HFFc6 (cell line): Measurements from ENCODE around the gene PLEKHH1. TPM values are rescaled to one million over a fixed set of nuclear protein-coding genes. Genes with fewer than 3 reads are reported as not detected.

Source experiments
- DNase-seq: peaks from one replicate; pipeline ENCODE4 v3.0.0-alpha.2; 2018
- H3K27ac Mint-ChIP-seq: 2 replicates; pipeline ENCODE4 v1.8.0; 2020; ENCODE audit warnings: mild to moderate bottlenecking, mixed read lengths
- H3K27me3 Mint-ChIP-seq: 2 replicates; pipeline ENCODE4 v1.8.0; 2021; ENCODE audit warnings: mild to moderate bottlenecking, moderate library complexity, mixed read lengths; ENCODE audit not compliant: insufficient read depth
- H3K36me3 Mint-ChIP-seq: 2 replicates; pipeline ENCODE4 v1.8.0; 2021; ENCODE audit warnings: low read depth, mixed read lengths
- H3K4me1 Mint-ChIP-seq: 2 replicates; pipeline ENCODE4 v1.8.0; 2020; ENCODE audit warnings: low read depth, mixed read lengths
- H3K4me3 Mint-ChIP-seq: 2 replicates; pipeline ENCODE4 v1.8.0; 2020; ENCODE audit warnings: mild to moderate bottlenecking, moderate library complexity, mixed read lengths
- H3K9me3 Mint-ChIP-seq: 2 replicates; pipeline ENCODE4 v1.8.0; 2020; ENCODE audit warnings: mild to moderate bottlenecking, mixed read lengths
- total RNA-seq, 6 experiments: library from RNA; stranded (reverse); fragmentation: NEBNext Ultra II Directional; extraction: Animal tissue kit (Norgen Biotek cat#: 25700); gene quantifications; 2 replicates in 1 of 6; 3 replicates in 5 of 6; pipeline ENCODE4 v1.2.3, GENCODE V29; 2021
- TF ChIP-seq, protein P1 (sequence below): fragments of 200-600 bp; sonication (generic); IDR thresholded peaks from 2 replicates; pipeline ENCODE4 v1.5.0; 2021; ENCODE audit warnings: antibody characterized with exemption, mild to moderate bottlenecking

Gene PLEKHH1
- total RNA-seq, 6 experiments from 2014 or later = 0.10 to 0.28 (median 0.19) TPM

DNA sequence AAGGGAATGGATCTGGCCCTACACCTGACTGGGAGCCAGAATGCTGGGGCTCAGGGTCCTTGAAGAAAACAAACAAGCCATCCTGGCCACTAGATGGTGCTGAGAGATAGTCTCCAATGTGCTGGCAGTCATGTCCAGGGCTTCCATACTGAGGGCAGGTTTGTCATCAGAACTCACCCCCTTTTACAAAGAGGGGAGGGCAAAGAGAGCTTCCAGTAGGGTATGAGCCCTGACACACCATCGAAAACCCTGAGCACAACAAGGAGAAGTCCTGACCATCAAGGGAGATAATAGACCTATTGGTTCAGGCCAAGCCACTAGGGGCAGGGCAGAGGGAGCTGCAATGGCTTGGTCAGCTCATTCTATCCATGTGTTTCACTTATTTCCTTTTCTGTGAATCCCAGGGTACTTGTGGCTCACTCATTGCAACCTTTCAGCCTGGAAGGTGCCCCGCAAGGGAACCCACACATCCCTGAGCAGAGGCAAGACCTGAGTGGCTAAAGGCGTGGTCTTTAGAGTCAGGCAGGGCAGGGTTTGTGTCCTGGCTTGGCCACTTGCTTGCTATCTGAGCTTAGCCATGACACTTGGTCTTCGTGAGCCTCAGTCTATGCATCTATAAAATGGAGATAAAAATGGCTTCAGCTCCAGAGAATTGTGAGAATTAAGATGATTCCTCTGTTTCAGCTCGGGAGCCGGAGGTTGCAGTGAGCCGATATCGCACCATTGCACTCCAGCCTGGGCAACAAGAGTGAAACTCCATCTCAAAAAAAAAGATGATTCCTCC is 6.2 kb upstream of the PLEKHH1 start:
- Mint-ChIP-seq H3K36me3 (no peaks in the 10 kb centered on the region), H3K27me3 (peaks cover 48% of the 10 kb centered on the region), H3K4me1 (no peaks in the 10 kb centered on the region), H3K4me3 (no peak overlapping the region), H3K27ac (no peak overlapping the region), H3K9me3 (no peaks in the 10 kb centered on the region)
- peak; percentile 14 for DNase-seq
- TF ChIP-seq, protein P1, sequence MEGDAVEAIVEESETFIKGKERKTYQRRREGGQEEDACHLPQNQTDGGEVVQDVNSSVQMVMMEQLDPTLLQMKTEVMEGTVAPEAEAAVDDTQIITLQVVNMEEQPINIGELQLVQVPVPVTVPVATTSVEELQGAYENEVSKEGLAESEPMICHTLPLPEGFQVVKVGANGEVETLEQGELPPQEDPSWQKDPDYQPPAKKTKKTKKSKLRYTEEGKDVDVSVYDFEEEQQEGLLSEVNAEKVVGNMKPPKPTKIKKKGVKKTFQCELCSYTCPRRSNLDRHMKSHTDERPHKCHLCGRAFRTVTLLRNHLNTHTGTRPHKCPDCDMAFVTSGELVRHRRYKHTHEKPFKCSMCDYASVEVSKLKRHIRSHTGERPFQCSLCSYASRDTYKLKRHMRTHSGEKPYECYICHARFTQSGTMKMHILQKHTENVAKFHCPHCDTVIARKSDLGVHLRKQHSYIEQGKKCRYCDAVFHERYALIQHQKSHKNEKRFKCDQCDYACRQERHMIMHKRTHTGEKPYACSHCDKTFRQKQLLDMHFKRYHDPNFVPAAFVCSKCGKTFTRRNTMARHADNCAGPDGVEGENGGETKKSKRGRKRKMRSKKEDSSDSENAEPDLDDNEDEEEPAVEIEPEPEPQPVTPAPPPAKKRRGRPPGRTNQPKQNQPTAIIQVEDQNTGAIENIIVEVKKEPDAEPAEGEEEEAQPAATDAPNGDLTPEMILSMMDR = peak; percentile 83

DNA sequence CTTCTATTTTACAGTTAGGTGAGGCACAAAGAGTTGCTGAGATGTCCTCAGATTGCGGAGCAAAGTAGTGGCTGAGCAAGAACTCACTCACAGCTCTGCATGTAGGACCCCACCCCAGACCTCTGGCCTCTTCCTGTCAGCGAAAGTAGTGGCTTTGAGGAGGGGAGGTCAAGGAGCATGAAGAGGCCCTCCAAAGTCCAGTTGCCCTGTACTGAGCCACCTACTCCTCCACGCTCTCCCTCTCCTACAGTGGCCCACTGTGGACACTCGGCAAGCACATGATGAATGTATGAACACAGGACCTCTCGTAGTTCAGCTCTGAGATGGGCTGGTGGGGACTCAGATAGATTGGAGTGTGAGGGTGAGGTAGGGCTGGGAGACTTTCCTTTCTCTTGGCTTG is 5.3 kb upstream of the PLEKHH1 start:
- TF ChIP-seq, protein P1 = no peak
- no peaks in the 10 kb centered on the region for H3K9me3 Mint-ChIP-seq
- no peaks in the 10 kb centered on the region for H3K4me1 Mint-ChIP-seq
- H3K4me3 Mint-ChIP-seq = no peak overlapping the region
- no peak for DNase-seq
- H3K27ac Mint-ChIP-seq = no peak overlapping the region
- H3K36me3 Mint-ChIP-seq = no peaks in the 10 kb centered on the region
- H3K27me3 Mint-ChIP-seq = peaks cover 40% of the 10 kb centered on the region

DNA sequence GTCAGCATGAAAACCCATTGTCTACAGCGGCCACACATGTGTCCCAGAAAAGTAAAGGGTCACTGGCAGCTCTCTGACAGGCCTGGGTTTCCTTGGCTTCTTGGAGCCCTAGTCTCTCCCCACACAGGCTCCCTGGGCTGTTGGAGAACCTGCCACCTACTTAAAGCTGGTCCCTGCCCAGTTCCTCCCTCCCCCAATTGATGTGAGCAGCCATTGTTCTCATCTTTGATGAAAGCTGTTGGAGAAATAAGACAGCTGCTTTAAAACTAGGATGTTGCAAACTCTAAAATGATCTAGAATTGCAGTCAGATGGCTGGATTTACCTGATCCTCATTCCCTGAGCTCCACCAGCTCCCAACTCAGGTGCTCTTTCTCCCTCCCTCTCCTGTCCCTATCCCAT is 4.8 kb upstream of the PLEKHH1 start:
- Mint-ChIP-seq H3K4me1 (no peaks in the 10 kb centered on the region), H3K9me3 (no peaks in the 10 kb centered on the region), H3K27me3 (peaks cover 34% of the 10 kb centered on the region), H3K36me3 (no peaks in the 10 kb centered on the region), H3K4me3 (no peak overlapping the region), H3K27ac (no peak overlapping the region)
- TF ChIP-seq, protein P1 = no peak
- no peak for DNase-seq

DNA sequence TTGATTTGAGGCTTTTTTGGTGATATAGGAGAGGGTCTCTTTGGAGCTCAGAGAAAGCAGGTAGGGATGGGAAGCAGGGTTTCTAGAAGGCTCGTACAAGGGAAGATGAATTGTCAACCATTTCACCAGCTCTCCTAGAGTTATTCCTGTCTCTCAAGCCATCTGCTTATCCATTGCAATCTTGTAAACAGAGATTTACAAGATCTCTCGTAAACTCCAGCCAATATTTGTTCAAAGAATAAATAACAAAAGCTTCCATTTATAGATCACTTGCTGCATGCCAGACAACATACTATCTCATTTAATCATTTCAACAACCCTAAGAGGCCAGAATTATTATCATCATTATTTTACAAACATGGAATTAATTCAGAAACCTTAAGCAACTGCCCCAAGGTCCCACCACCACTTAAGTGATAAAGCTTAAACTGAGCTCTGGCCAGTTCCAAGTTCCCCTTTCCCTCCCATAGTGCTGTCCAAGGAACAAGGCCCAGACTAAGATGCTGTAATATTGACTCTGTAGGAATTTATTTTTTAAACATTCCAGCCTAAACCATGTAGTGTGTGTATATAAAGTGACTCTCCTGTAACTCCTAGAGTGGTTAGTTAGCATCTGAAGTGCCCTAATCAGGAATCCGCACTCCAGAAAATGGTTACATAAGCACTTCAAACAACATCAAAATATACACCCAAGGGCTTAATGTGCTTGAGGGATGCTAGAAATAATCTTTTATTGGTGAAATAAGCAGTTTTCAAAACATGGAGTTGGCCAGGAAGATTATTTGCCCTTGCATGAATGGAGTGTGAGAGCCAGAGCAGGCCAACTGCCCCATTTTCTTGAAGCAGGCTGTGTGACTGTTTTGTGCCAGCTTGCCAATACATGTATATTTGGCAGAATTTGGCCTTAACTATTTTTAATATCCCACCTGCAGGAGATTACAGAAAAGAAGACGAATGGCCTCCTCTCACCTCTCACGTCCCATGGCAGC is 2.8 kb upstream of the PLEKHH1 start:
- Mint-ChIP-seq H3K27me3 (peaks cover 34% of the 10 kb centered on the region), H3K9me3 (no peaks in the 10 kb centered on the region), H3K27ac (no peak overlapping the region), H3K4me1 (no peaks in the 10 kb centered on the region), H3K4me3 (no peak overlapping the region), H3K36me3 (no peaks in the 10 kb centered on the region)
- TF ChIP-seq, protein P1 = no peak
- no peak for DNase-seq

DNA sequence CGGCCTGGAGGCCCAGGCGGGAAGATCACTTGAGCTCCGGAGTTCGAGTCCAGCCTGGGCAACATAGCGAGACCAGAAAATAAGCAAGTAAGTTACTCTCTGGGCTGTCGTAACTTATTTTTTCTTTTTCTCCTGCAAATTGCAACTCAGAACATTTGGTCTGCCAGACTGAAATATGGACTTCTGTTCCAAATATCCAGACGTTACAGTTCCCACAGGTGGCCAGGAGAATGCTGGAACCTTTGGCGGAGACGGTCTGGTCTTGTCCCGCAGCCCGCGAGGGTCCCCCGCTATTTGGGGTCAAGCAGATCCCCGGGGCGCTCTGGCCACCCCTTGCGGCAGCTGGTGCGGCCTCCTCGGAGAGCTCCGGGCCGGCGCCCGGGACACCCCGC is 488 bp upstream of the PLEKHH1 start:
- no peaks in the 10 kb centered on the region for H3K4me1 Mint-ChIP-seq
- peak overlapping the region; percentile 39 for H3K4me3 Mint-ChIP-seq
- H3K9me3 Mint-ChIP-seq = no peaks in the 10 kb centered on the region
- no peak for DNase-seq
- H3K27me3 Mint-ChIP-seq = peaks cover 26% of the 10 kb centered on the region
- TF ChIP-seq, protein P1 = no peak
- H3K36me3 Mint-ChIP-seq = no peaks in the 10 kb centered on the region
- H3K27ac Mint-ChIP-seq = no peak overlapping the region
